Measurements from ENCODE around the gene SSBP4. TPM values are rescaled to one million over a fixed set of nuclear protein-coding genes. Genes with fewer than 3 reads are reported as not detected.

The SSBP4 gene
- total and polyA plus RNA-seq, 2 donors (not counting 3 experiments of a cell fraction or from before 2014, with no cell fraction given): 89.6 to 151 TPM

DNA sequence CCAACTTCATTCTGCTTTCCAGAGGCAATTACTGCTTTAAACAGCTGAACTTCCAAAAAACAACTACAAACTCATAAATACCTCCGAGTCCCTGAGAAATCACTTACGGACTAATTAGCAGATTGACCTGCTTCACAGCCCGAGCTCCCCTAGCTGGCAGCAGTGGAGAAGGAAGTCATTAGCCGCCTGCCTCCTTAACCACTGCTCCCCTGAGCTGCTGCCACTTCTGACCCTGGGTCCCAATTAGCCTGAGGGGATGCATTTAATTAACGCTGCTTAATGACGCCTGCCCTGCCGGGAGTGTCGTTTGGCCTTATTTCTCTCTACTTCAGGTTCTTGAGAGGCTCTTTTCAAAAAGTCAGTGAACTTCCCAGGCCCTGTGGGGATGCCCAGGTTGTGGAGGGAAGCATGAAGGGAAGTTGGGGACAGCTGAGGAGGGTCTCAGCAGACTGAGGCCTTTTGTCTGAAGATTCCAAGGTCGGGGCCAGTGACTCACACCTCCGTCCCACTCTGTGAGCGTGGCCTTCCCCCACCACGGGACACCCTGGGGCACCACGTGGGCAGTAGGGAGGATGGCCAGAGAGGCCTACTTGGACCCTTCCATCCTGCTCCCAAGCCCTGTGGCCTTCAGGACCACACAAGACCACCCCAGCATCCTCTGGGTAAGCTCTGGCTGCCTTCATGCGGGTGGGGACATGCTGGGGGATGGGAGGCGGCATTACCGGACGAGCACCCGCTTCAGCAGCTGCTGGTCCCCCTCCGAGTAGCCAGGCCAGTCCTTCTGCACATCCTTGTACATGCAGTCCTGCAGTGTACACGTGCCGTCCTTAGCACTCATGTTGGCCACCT is 38.5 kb downstream of the SSBP4 start:
- no peaks in the 10 kb centered on the region for H3K79me2 ChIP-seq (ENCODE audit: control insufficient read depth, insufficient read depth, low read length)
- ChIA-PET CTCF (interaction anchor here (1.2 kb wide), 1 partner anchor 13 kb away, joined by 4 read pairs; no protein-coding TSS in a partner anchor), POLR2A (interaction anchor here (0.7 kb wide), 1 partner anchor 172 kb away, joined by 3 read pairs; no protein-coding TSS in a partner anchor)
- H3K9me3 ChIP-seq (replicated peaks; ENCODE audit: control insufficient read depth, insufficient read depth, low read length): no peaks in the 10 kb centered on the region
- no peaks in the 10 kb centered on the region for H4K20me1 ChIP-seq (replicated peaks; ENCODE audit: control insufficient read depth, extremely low read depth, insufficient read depth, low read length)
- no peak overlapping the region for H3K9ac ChIP-seq (replicated peaks; ENCODE audit: extremely low read depth, insufficient read depth, low read length)
- intact Hi-C loops (cut with micrococcal nuclease) (loop anchor here (10.0 kb wide), 1 partner anchor 457 kb away; the partner anchor contains the start of genes COPE and DDX49), dilution Hi-C loops (cut with MboI; ENCODE audit: extremely low pct_ligation_motif_present, low sequenced_read_pairs) (no loop called here)
- no peak overlapping the region for H3K4me3 ChIP-seq (replicated peaks in 1 of 3; ENCODE audit: insufficient read depth in 1 of 3, low read depth in 1 of 3, low read length in 3 of 3)
- no peaks in the 10 kb centered on the region for H3K9me1 ChIP-seq (replicated peaks; ENCODE audit: control insufficient read depth, extremely low read depth, insufficient read depth, low read length)
- no peak overlapping the region for H3K4me2 ChIP-seq (ENCODE audit: insufficient read depth, low read length)
- FAIRE-seq: no peak
- peaks cover 10% of the 10 kb centered on the region for H3K4me1 ChIP-seq (ENCODE audit: control insufficient read depth, extremely low read depth, insufficient read depth, low read length)
- no peak overlapping the region for H2AFZ ChIP-seq (ENCODE audit: low read depth, low read length)
- BruUV-seq (replicated peaks): no TSS peak
- no peak for DNase-seq (ENCODE audit: low read depth, low spot score)
- H3K27ac ChIP-seq (ENCODE audit: insufficient read depth, low read depth, low read length): no peak overlapping the region
- H3K27me3 ChIP-seq (ENCODE audit: control insufficient read depth in 2 of 2, insufficient read depth in 2 of 2, low read length in 2 of 2): no peaks in the 10 kb centered on the region
- TF ChIP-seq MYC (IDR thresholded peaks at IDR 0.05; ENCODE audit: low read depth, low read length) (no peak), POLR2AphosphoS5 (IDR thresholded peaks at IDR 0.05; ENCODE audit: insufficient read depth, low read depth, low read length) (no peak), EZH2 (IDR thresholded peaks at IDR 0.05; ENCODE audit: borderline replicate concordance, low read depth, low read length, severe bottlenecking) (no peak), GATA2 (IDR thresholded peaks at IDR 0.05; ENCODE audit: insufficient read depth, insufficient read length, low read depth, low read length) (no peak), POLR2A (IDR thresholded peaks at IDR 0.05; ENCODE audit: low read depth, low read length) (no peak), JUN (IDR thresholded peaks at IDR 0.05; ENCODE audit: borderline replicate concordance, insufficient read depth, insufficient read length, low read depth) (no peak), FOS (IDR thresholded peaks at IDR 0.05; ENCODE audit: borderline replicate concordance, insufficient read depth, low read length) (no peak)
- TF ChIP-seq, protein P1, sequence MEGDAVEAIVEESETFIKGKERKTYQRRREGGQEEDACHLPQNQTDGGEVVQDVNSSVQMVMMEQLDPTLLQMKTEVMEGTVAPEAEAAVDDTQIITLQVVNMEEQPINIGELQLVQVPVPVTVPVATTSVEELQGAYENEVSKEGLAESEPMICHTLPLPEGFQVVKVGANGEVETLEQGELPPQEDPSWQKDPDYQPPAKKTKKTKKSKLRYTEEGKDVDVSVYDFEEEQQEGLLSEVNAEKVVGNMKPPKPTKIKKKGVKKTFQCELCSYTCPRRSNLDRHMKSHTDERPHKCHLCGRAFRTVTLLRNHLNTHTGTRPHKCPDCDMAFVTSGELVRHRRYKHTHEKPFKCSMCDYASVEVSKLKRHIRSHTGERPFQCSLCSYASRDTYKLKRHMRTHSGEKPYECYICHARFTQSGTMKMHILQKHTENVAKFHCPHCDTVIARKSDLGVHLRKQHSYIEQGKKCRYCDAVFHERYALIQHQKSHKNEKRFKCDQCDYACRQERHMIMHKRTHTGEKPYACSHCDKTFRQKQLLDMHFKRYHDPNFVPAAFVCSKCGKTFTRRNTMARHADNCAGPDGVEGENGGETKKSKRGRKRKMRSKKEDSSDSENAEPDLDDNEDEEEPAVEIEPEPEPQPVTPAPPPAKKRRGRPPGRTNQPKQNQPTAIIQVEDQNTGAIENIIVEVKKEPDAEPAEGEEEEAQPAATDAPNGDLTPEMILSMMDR (IDR thresholded peaks at IDR 0.05; ENCODE audit: extremely low read depth in 1 of 2, insufficient read depth in 1 of 2, low read depth in 1 of 2, low read length in 2 of 2): no peak
- TF ChIP-seq, protein P2, sequence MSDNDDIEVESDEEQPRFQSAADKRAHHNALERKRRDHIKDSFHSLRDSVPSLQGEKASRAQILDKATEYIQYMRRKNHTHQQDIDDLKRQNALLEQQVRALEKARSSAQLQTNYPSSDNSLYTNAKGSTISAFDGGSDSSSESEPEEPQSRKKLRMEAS (IDR thresholded peaks at IDR 0.05; ENCODE audit: insufficient read depth, insufficient read length): no peak
- H3K36me3 ChIP-seq (ENCODE audit: control insufficient read depth in 2 of 2, extremely low read depth in 1 of 2, insufficient read depth in 2 of 2, low read length in 2 of 2): peaks cover 0 to 26% of the 10 kb centered on the region in 2 experiments
